ENCODE results near the gene HS6ST3.
"Not testable (repeated sequence)": the region's sequence is repeated elsewhere in the genome, so short reads cannot be mapped to it uniquely, and the experiment has no call there.

The HS6ST3 gene

DNA sequence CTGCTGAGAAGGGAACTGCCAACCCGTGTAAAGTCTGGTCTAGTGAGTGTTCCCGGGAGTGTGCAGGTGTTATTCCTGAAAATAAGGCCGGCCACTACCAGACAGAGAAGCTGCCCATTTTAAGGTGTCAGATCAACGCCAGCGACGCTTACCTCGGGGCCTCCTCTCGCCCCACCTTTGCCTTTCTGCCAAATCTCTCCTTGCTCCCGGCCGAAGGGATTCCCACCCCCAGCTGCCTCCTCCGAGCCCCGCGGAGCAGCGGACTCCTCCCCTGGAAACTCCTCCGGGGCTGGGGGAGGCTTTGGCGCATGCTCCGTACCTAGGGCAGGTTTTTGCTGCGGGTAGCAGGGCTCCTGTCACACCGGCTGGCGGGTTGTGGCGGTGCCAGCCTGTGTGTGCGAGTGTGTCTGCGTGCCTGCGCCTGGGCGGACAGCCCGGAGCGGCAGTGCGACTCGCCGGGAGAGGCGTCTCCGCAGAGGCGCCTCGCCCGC is at the start of gene HS6ST3:
TSS of gene HS6ST3 (plus strand) at position 359 of the 491 bp plus-strand sequence.
- in situ Hi-C loops (cut with MboI; ENCODE audit: low sequenced_read_pairs), result no loop called here

DNA sequence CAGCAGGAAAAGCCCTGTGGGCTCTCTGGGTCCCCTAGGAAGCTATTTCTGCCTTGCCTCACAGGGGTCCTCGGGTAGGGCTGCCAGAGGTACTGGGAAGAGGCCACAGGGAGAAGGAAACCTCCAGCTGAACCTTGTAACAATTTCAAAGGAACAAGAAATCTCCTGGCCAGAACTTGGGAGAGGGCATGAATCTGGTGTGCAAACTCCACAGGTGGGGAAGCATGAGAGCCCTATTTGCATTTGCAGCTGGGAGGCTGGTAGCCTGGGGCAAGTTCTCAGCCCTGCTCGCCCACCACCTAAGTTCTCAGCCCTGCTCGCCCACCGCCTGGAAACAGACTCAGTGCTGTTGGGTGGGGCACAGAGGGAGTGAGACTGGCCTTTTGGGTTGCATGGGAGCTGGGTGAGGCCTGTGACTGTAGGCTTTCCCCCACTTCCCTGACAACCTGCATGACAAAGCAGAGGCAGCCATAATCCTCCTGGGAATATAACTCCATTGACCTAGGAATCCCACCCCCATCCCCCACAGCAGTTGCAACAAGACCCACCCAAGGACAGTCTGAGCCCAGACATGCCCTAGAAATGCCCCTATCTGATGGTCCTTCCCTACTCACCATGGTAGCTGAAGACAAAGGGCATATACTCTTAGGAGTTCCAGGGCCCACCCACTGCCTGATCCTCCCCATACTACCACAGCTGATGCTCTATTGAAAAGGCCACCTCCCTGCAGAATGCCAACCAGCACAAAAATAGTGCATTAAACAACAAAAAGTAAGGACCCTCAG is 48.4 kb upstream of the HS6ST3 start:
- in situ Hi-C loops (cut with MboI; ENCODE audit: low sequenced_read_pairs), result no loop called here

DNA sequence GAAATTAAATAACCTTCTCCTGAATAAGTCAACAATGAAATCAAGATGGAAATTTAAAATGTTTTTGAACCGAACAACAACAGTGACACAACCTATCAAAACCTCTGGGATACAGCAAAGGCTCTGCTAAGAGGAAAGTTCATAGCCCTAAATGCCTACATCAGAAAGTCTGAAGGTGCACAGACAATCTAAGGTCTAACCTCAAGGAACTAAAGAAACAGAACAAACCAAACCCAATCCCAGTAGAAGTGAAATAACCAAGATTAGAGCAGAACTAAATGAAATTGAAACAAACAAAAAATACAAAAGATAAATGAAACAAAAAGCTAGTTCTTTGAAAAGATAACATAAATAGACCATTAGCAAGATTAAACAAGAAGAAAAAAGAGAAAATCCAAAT is 45.7 kb upstream of the HS6ST3 start:
- in situ Hi-C loops (cut with MboI; ENCODE audit: low sequenced_read_pairs), result no loop called here

DNA sequence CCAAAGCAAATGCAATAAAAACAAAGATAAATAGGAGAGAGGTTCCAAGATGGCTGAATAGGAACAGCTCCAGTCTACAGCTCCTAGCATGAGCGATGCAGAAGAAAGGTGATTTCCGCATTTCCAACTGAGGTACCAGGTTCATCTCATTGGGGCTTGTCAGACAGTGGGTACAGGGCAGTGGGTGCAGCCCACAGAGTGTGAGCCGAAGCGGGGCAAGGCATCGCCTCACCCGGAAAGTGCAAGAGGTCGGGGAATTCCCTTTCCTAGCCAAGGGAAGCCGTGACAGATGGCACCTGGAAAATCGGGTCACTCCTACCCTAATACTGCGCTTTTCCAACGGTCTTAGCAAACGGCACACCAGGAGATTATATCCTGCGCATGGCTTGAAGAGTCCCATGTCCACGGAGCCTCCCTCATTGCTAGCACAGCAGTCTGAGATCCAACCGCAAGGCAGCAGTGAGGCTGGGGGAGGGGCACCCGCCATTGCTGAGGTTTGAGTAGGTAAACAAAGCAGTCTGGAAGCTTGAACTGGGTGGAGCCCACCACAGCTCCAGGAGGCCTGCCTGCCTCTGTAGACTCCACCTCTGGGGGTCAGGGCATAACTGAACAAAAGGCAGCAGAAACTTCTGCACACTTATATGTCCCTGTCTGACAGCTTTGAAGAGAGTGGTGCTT is 43.3 kb upstream of the HS6ST3 start:
- in situ Hi-C loops (cut with MboI; ENCODE audit: low sequenced_read_pairs), result not testable (repeated sequence)

DNA sequence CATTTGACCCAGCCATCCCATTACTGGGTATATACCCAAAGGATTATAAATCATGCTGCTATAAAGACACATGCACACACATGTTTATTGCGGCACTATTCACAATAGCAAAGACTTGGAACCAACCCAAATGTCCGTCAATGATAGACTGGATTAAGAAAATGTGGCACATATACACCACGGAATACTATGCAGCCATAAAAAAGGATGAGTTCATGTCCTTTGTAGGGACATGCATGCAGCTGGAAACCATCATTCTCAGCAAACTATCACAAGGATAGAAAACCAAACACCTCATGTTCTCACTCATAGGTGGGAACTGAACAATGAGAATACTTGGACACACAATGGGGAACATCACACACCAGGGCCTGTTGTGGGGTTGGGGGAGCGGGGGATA is 39.0 kb upstream of the HS6ST3 start:
- in situ Hi-C loops (cut with MboI; ENCODE audit: low sequenced_read_pairs), result not testable (repeated sequence)

DNA sequence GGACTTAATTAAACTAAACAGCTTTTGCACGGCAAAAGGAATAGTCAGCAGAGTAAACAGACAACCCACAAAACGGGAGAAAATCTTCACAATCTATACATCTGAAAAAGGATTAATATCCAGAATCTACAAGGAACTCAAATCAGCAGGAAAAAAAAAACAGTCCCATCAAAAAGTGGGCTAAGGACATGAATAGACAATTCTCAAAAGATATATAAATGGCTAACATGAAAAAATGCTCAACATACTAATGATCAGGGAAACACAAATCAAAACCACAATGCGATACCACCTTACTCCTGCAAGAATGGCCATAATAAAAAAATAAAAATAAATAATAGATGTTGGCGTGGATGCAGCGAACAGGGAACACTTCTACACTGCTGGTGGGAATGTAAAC is 38.4 kb upstream of the HS6ST3 start:
- in situ Hi-C loops (cut with MboI; ENCODE audit: low sequenced_read_pairs), result not testable (repeated sequence)

DNA sequence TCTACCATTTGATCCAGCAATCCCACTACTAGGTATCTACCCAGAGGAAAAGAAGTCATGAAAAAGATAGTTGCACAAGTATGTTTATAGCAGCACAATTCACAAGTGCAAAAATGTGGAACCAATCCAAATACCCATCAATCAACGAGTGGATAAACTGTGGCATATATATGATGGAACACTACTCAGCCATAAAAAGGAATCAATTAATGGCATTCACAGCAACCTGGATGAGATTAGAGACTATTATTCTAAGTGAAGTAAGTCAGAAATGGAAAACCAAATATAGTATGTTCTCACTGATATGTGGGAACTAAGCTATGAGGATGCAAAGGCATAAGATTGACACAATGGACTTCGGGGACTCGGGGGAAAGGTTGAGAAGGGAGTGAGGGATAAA is 38.0 kb upstream of the HS6ST3 start:
- in situ Hi-C loops (cut with MboI; ENCODE audit: low sequenced_read_pairs), result not testable (repeated sequence)

DNA sequence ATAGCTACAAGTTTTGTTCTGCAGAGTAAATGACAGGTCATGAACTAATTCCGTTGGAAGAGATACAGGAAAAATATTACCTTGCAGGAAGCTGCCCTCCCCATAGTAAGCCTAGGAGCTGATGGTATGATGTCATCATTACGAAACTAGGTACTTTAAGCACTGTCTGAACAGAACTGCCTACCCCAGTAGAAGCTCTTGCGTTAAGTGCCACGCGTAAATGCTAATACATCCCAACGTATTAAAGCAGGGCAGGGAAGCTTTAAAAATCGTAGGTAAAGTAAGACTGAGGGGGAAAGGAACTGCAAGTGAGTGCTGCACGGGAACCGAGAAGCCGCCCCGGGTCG is 37.3 kb upstream of the HS6ST3 start:
- in situ Hi-C loops (cut with MboI; ENCODE audit: low sequenced_read_pairs), result no loop called here

DNA sequence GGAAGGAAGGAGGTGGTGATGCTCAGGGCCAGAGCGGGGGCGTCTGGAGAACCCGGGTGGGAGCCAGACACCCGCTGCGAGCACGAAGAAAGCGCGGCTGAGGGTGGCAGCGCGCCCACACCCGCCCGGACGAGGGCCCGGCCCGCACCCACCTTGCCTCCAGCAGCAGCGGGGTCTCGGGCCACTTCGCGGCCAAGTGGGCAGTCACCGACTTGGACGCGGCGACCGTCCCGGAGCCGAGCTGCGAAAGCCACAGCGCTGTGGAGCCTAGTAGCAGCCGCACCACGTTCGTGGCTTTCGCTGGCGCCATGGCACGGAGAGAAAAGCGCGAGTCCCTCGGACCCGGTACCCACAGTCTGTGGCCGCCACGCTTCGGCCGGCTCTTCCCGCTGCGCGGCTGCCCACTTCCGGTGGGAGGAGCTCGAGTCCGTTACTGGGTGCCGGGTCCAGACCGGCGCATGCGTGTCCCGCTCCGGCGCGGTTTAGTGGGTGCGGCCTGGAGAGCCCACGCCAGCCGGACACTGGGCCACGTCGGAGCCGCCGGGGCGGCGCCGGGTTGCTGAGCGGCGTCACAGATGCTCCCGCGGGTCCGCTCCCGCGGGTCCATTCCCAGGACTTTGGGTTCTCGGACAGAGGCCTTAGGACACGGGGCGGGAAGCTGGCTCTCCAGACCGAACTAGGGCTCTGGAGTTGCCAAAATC is 36.8 kb upstream of the HS6ST3 start, which contains the start of gene UGGT2:
TSS of gene UGGT2 (minus strand) at position 399 of the 701 bp plus-strand sequence. CDS start at position 310, 89 bp downstream.
- in situ Hi-C loops (cut with MboI; ENCODE audit: low sequenced_read_pairs), result no loop called here

DNA sequence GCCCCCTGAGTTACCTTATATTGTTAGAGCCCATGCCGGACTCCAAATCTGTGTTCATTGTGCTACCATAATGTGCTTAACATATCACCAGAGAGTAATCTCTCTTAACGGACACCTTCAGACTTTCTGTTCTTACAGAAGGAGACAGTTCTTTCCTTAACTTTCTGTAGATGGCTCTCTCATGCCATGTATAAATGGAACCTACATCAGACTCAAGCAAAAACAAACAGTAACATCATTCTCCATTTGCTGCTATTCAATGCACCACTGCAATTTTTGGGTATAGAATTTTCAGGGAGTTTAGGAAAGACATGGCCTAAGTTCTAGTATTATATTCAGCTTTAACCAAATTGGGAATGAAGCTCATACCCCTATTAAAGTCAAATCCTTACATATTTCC is 24.1 kb upstream of the HS6ST3 start:
- in situ Hi-C loops (cut with MboI; ENCODE audit: low sequenced_read_pairs), result no loop called here

DNA sequence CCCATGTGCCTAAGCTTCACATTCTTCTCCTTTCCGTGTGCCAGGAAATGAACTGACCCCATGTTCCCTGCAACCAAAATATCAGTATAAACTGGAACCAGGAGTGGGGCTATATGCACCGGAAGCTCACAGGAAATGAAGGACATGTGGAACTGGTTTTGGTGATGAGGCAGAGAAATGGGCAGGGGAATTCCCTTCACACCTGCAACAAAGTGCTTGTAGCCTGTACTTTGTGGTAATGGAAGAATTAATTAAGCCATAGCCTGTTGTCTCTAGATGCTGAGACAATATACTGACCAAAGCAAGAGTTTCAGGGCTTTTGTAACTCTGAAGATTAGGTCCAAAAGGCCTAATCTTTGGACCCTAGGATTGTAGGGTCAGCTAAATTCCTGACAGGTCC is 21.2 kb upstream of the HS6ST3 start:
- in situ Hi-C loops (cut with MboI; ENCODE audit: low sequenced_read_pairs), result no loop called here

DNA sequence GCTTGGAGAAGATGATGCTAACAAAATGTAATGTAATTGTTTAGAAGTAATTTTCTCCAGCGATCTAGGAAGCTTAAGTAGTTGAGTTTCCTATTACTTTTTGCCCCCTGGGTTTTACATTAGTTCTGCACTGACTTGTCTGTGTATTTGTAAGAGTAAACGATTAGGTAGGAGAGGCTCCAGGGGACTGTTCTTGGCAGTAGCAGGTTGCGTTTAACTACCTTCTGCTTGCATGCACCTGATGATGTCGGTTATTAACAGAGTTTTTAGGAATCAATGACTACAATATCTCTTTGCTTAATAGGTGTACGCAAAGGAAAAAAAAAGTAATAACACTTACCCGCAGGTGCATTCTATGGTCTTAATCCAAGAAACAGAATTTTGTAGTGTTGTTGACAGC is 18.4 kb upstream of the HS6ST3 start:
- in situ Hi-C loops (cut with MboI; ENCODE audit: low sequenced_read_pairs), result no loop called here

DNA sequence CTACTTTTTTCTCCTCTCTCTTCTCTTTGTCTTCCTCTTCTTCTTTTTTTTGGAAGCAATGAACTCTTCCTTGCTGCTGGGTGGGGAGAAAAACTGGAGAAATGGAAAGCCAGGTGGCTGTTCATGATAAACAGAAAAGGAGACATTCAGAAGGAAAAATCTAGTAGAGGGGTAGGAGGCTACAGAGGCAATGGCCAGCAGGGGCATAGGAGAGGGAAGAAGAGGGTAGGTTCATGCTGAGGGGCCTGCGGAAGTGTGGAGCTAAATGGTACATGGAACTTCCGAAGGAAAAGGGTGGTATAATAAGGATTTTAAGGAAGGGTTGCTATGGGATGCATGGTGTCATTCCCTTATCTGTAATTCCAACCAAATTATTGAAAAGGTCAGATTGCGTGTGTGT is 17.5 kb upstream of the HS6ST3 start:
- in situ Hi-C loops (cut with MboI; ENCODE audit: low sequenced_read_pairs), result no loop called here

DNA sequence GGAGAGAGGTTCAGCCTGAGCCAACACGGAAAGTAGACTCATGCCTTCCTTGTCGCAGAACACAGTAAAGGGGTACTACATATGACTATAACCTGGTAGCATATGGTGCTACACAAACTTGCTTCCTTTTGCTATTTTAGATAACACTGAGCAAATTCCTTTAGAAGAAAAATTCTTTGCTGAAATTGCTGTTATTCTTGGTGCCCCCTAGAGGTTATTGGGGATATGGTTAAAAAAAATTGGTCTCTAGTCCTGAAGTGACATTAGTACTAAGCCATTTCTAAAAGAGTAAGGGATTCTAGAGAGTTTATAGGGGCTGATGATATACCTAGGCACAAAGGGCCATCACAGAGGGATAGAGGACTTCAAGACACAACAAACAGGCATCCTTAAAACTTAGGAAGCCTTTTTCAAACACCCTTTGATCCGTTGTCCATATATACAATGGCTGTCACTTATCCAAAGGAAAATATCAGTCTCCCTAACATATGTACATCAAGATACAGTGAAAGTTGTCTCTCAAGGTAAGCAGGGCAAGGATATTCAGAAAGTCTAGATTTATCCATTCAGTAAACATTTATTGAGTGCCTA is 13.9 kb upstream of the HS6ST3 start:
- in situ Hi-C loops (cut with MboI; ENCODE audit: low sequenced_read_pairs), result no loop called here

DNA sequence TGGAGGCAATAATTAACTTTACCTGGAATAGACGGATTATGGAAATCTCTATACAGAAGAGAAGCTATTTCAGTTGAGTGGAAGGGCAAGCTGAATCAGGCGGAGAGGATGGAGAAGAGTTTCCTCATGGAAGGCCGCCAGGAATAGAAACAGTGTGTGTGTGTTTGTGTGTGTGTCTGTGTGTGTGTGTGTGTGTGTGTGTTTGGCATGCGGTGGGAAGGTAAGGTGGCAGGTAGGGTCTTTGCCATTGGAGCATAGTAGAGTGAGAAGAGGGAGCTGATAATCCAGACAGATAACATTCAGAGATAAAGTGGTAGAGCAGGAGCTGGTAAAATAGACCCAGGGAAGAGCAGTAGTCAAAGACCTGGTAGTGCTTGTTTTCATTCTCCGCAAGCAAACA is 9.2 kb upstream of the HS6ST3 start:
- in situ Hi-C loops (cut with MboI; ENCODE audit: low sequenced_read_pairs), result no loop called here

DNA sequence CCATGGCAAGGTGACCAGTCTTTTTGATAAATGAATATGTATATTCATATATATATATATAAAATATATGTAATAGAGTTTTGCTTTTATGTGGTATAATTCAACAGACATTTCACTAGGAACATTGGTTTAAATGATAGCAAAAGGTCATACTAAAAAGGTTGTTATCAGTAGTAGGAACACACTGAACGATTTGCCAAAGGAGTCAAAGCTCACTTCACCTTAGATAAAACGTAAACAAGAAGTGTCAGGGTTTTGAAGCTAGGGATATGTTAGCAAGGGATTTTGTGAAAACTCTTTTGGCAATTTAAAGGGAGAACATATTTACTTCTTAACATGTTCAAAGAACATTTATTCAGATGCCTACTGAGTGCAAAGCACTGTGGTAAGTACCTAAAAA is 8.0 kb upstream of the HS6ST3 start:
- in situ Hi-C loops (cut with MboI; ENCODE audit: low sequenced_read_pairs), result no loop called here

DNA sequence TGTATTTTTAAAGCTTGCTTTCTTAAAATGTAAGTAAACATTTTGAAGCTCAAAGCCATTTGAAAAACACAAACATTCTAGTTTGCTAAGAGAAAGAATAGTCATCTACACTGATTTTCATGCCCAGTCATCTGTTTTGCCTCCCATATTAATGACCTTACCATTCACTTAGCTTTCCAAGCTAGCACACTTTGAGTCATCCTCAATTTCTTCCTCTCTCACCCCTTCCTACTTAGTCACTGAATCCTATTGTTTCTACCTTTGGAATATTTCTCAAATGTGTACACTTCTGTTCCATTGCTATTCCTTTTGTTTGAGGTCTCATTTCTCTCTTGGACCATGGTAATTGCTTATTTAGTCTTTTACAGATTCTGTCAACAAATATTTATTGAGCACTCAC is 7.3 kb upstream of the HS6ST3 start:
- in situ Hi-C loops (cut with MboI; ENCODE audit: low sequenced_read_pairs), result no loop called here

DNA sequence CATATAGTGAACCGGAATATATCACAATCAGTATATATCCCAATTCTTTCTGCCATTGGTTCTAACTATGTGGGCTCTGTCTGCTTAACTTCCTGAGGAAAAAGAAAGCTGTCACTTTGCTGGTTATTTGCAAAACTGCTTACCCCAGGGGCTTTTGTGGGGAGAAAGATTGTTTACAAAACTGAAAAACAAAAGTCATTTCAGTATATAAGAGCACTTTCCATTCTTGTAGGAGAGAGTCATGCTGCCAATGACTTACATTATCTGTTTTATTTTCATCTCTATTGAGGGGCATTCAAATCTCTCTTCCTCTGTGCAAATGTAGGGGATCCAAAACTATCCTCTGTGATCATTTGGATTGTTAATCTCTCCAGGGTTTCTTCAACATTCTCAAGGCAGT is 3.2 kb upstream of the HS6ST3 start:
- in situ Hi-C loops (cut with MboI; ENCODE audit: low sequenced_read_pairs), result no loop called here

DNA sequence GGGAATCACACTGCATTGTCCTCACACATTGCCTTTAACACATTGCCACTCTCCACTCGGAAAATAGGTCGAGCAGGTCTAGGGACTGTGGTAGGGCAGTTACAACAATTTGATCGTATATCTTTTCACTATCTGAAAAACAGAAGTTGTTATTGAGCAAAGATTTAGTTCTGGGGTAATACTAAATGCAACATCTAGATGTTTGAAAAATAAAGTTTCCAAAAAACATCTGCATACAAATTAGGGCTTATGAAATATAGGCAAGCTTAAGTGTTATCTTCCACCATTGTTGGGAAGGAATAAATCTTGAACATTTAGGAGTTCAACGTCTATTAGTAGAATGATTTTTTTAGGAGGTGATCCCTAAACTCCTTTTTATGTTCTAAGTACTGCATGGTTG is 768 bp upstream of the HS6ST3 start:
- in situ Hi-C loops (cut with MboI; ENCODE audit: low sequenced_read_pairs), result no loop called here

DNA sequence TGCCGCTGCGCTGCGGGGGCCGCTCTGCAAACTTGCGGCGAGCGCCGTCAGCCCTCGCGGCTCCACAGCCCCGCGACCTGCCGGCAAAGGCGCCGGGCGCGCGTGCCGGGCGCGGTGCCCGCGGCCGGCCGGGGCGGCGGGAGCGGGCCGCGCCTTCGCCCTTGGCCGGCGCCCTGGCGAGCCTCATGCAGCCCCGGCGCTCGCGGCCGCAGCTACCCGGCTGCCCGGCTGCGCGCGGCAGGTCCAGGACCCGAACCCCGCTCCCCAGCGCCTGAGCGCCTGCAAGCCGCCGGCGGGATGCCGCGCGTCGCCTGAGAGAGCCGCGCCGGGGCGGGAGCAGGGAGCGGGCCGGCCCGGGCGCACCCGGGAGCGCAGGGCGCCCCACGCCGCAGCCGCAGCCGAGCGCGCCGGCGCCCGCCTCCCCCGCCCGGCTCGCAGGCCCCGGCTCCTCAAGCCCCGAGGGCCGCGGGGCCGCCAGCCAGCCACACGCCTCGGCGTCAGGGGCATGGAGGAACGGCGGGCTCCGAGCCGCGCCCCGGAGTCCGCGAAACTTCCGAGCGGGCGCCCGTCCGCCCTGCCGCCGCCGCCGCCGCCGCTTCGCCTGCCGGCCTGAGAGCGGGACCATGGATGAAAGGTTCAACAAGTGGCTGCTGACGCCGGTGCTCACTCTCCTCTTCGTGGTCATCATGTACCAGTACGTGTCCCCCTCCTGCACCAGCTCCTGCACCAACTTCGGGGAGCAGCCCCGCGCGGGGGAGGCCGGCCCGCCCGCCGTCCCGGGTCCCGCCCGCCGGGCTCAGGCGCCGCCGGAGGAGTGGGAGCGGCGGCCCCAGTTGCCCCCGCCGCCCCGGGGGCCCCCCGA is 564 bp downstream of the HS6ST3 start:
- in situ Hi-C loops (cut with MboI; ENCODE audit: low sequenced_read_pairs), result no loop called here
